ENCODE measurements around the gene ERG.

The ERG gene

GRCh38 chr21:38470755-38471154 is 27.5 kb downstream of the ERG start:
- Histone ChIP-seq H3K4me1 (ENCODE audit: low read depth, poor library complexity, severe bottlenecking) (no peaks in the 10 kb centered on the region), H3K27ac (no peak overlapping the region), H3K36me3 (ENCODE audit: insufficient read depth) (no peaks in the 10 kb centered on the region), H3K4me3 (IDR thresholded peaks at IDR 0.05; ENCODE audit: insufficient read depth, low read depth, low read length) (no peak overlapping the region), H3K9ac (no peak overlapping the region), H2AFZ (ENCODE audit: low read depth) (no peak overlapping the region), H3K4me2 (no peak overlapping the region), H4K20me1 (ENCODE audit: insufficient read depth) (no peaks in the 10 kb centered on the region), H3K27me3 (ENCODE audit: insufficient read depth, low read depth) (no peaks in the 10 kb centered on the region), H3K79me2 (ENCODE audit: insufficient read depth, low read depth) (no peaks in the 10 kb centered on the region)
- TF ChIP-seq CTCF (conservative IDR thresholded peaks at IDR 0.05; ENCODE audit: low read depth, low read length) = no peak

- Histone ChIP-seq H4K20me1 (ENCODE audit: insufficient read depth) (no peaks in the 10 kb centered on the region), H3K4me1 (ENCODE audit: low read depth, poor library complexity, severe bottlenecking) (no peaks in the 10 kb centered on the region), H3K27ac (no peak overlapping the region), H3K36me3 (ENCODE audit: insufficient read depth) (no peaks in the 10 kb centered on the region), H3K9ac (no peak overlapping the region), H3K4me2 (no peak overlapping the region), H2AFZ (ENCODE audit: low read depth) (no peak overlapping the region), H3K79me2 (ENCODE audit: insufficient read depth, low read depth) (no peaks in the 10 kb centered on the region), H3K27me3 (ENCODE audit: insufficient read depth, low read depth) (no peaks in the 10 kb centered on the region), H3K4me3 (IDR thresholded peaks at IDR 0.05; ENCODE audit: insufficient read depth, low read depth, low read length) (no peak overlapping the region)
- no peak for TF ChIP-seq CTCF (conservative IDR thresholded peaks at IDR 0.05; ENCODE audit: low read depth, low read length)
Measured at GRCh38 chr21:38469642-38470041, 28.6 kb downstream of the ERG start.

GRCh38 chr21:38468989-38469388 is 29.3 kb downstream of the ERG start:
- Histone ChIP-seq H3K27me3 (ENCODE audit: insufficient read depth, low read depth) (no peaks in the 10 kb centered on the region), H3K9ac (no peak overlapping the region), H3K4me3 (IDR thresholded peaks at IDR 0.05; ENCODE audit: insufficient read depth, low read depth, low read length) (no peak overlapping the region), H3K27ac (no peak overlapping the region), H2AFZ (ENCODE audit: low read depth) (no peak overlapping the region), H4K20me1 (ENCODE audit: insufficient read depth) (no peaks in the 10 kb centered on the region), H3K4me1 (ENCODE audit: low read depth, poor library complexity, severe bottlenecking) (no peaks in the 10 kb centered on the region), H3K4me2 (no peak overlapping the region), H3K36me3 (ENCODE audit: insufficient read depth) (no peaks in the 10 kb centered on the region), H3K79me2 (ENCODE audit: insufficient read depth, low read depth) (no peaks in the 10 kb centered on the region)
- TF ChIP-seq CTCF (conservative IDR thresholded peaks at IDR 0.05; ENCODE audit: low read depth, low read length) = no peak

GRCh38 chr21:38467911-38468310 is 30.4 kb downstream of the ERG start:
- no peak for TF ChIP-seq CTCF (conservative IDR thresholded peaks at IDR 0.05; ENCODE audit: low read depth, low read length)
- H2AFZ ChIP-seq (ENCODE audit: low read depth) = no peak overlapping the region
- no peaks in the 10 kb centered on the region for H3K4me1 ChIP-seq (ENCODE audit: low read depth, poor library complexity, severe bottlenecking)
- H3K4me3 ChIP-seq (IDR thresholded peaks at IDR 0.05; ENCODE audit: insufficient read depth, low read depth, low read length) = no peak overlapping the region
- no peak overlapping the region for H3K4me2 ChIP-seq
- no peaks in the 10 kb centered on the region for H4K20me1 ChIP-seq (ENCODE audit: insufficient read depth)
- no peaks in the 10 kb centered on the region for H3K79me2 ChIP-seq (ENCODE audit: insufficient read depth, low read depth)
- H3K9ac ChIP-seq = no peak overlapping the region
- no peaks in the 10 kb centered on the region for H3K36me3 ChIP-seq (ENCODE audit: insufficient read depth)
- no peaks in the 10 kb centered on the region for H3K27me3 ChIP-seq (ENCODE audit: insufficient read depth, low read depth)
- no peak overlapping the region for H3K27ac ChIP-seq

GRCh38 chr21:38467374-38467773 is 30.9 kb downstream of the ERG start:
- no peak overlapping the region for H2AFZ ChIP-seq (ENCODE audit: low read depth)
- H3K9ac ChIP-seq = no peak overlapping the region
- H4K20me1 ChIP-seq (ENCODE audit: insufficient read depth) = no peaks in the 10 kb centered on the region
- H3K36me3 ChIP-seq (ENCODE audit: insufficient read depth) = no peaks in the 10 kb centered on the region
- H3K4me2 ChIP-seq = no peak overlapping the region
- TF ChIP-seq CTCF (conservative IDR thresholded peaks at IDR 0.05; ENCODE audit: low read depth, low read length) = no peak
- no peaks in the 10 kb centered on the region for H3K27me3 ChIP-seq (ENCODE audit: insufficient read depth, low read depth)
- no peaks in the 10 kb centered on the region for H3K4me1 ChIP-seq (ENCODE audit: low read depth, poor library complexity, severe bottlenecking)
- no peak overlapping the region for H3K4me3 ChIP-seq (IDR thresholded peaks at IDR 0.05; ENCODE audit: insufficient read depth, low read depth, low read length)
- no peak overlapping the region for H3K27ac ChIP-seq
- no peaks in the 10 kb centered on the region for H3K79me2 ChIP-seq (ENCODE audit: insufficient read depth, low read depth)

All from KMS-11 (cell line).